Adrenal gland (tissue), 12 donors: Measurements from ENCODE around the gene LRRIQ1. TPM values are rescaled to one million over a fixed set of nuclear protein-coding genes. Genes with fewer than 3 reads are reported as not detected.

Experiments
- DNase-seq, 7 donors: peaks; one replicate each; pipeline ENCODE4 v3.0.0-alpha.2; 2019 to 2020
- H3K27ac ChIP-seq, 5 donors: fragments of 200-600 bp; sonication (generic) in 4 of 5; 1 replicate in 3 of 5; 2 replicates in 2 of 5; pipeline versions ENCODE4 v1.5.1 to v1.8.0; 2016 to 2020; ENCODE audit warnings: mild to moderate bottlenecking in 1 of 5
- H3K27me3 ChIP-seq: fragments of 200-600 bp; 2 replicates; pipeline ENCODE4 v1.8.0; 2021
- H3K36me3 ChIP-seq, 2 donors: fragments of 200-600 bp; replicated peaks in 1 of 2; 1 replicate in 1 of 2; 2 replicates in 1 of 2; pipeline versions ENCODE4 v1.5.1 to v1.8.0; 2018 to 2022
- H3K4me1 ChIP-seq, 2 donors: fragments of 200-600 bp; replicated peaks in 1 of 2; 1 replicate in 1 of 2; 2 replicates in 1 of 2; pipeline versions ENCODE4 v1.5.1 to v1.8.0; 2018 to 2021
- H3K4me3 ChIP-seq, 4 donors: fragments of 200-600 bp; sonication (generic) in 3 of 4; one replicate each; pipeline ENCODE4 v1.5.1; 2016 to 2018
- H3K9me3 ChIP-seq, 3 donors: fragments of 200-600 bp; sonication (generic) in 1 of 3; replicated peaks in 1 of 3; 1 replicate in 2 of 3; 2 replicates in 1 of 3; pipeline versions ENCODE4 v1.5.1 to v1.8.0; 2016 to 2021
- POLR2A ChIP-seq, 2 donors: fragments of 450-650 bp; IDR thresholded peaks; one replicate each; pipeline ENCODE4 v1.6.1; 2017; ENCODE audit warnings: antibody characterized with exemption in 2 of 2, mild to moderate bottlenecking in 2 of 2, moderate library complexity in 1 of 2
- WGBS, 4 donors: extraction: QIAGEN DNeasy Blood & Tissue Kit in 2 of 4; methylation state at CpG; one replicate each; pipeline versions ENCODE4 v1.1.5 to v1.1.7; 2013 to 2017; 5-methylcytosine and 5-hydroxymethylcytosine counted together
- intact Hi-C, 2 donors: fragments of 100-400 bp; cut with DNase I; formaldehyde crosslinking; loops; one replicate each; pipeline versions ENCODE4 v1.14.1 to v1.15.0; 2022 to 2023
- polyA plus RNA-seq, 3 donors: library from polyadenylated mRNA; stranded (reverse); fragments of 200-250 nt in 2 of 3; fragments of 350-450 nt in 1 of 3; fragmentation: Illumina TruSeq in 1 of 3; extraction: RNeasy Lipid Tissue Mini Kit (QIAGEN cat#74804) in 1 of 3; gene quantifications; one replicate each; pipeline ENCODE4 v1.2.3, GENCODE V29; 2013 to 2014
- total RNA-seq, 9 donors: library from RNA; depleted of rRNA in 4 of 9; stranded (reverse); fragments of >200 nt in 4 of 9; fragments of 120-200 nt in 1 of 9; fragmentation: NEBNext Ultra II Directional in 1 of 9; extraction: Animal tissue kit (Norgen Biotek cat#: 25700) in 1 of 9; gene quantifications; one replicate each; pipeline versions ENCODE4 v1.1.0 to v1.2.4, GENCODE V29; 2013 to 2023
- TF ChIP-seq, protein P1 (sequence below), 6 experiments: fragments of 450-650 bp in 4 of 6; fragments of 200-600 bp in 2 of 6; sonication (generic) in 1 of 6; IDR thresholded peaks; 1 replicate in 5 of 6; 2 replicates in 1 of 6; pipeline versions ENCODE4 v1.5.1 to v1.8.0; 2016 to 2021; ENCODE audit warnings: antibody characterized with exemption in 6 of 6, mild to moderate bottlenecking in 2 of 6, moderate library complexity in 1 of 6
- donor health status: healthy with polysubstance abuse.
- donor health status: Bipolar disorder and iron deficiency.
- donor health status: DM: yes; HTN: yes; CAD: no.
- donor health status: DM: no; HTN: no; CAD: no.
- donor health status: DM: no; HTN: no; CAD: no.
- donor health status: DM: yes; HTN: yes; CAD: no.

Gene LRRIQ1
- total and polyA plus RNA-seq, 12 donors, result 0.09 to 0.56 (median 0.34) TPM; not detected in 3

DNA sequence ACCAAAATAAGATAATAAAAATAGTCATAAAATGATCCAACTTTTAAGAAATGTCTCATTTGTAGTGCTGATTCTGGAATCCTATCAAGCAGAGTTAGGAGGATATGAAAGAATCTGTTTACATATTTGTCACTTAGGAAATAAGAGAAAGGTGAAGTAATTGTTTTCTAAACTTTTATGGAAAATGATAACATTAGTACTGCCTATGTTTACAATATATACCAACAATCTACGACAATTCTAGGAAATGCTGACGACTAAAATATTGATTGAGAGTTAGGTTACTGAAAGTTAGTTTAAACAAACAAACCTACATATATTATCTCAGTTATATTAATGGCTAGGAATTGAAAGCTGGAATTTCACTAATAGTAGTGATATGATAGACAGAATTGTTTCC is 18.1 kb upstream of the LRRIQ1 start:
- TF ChIP-seq POLR2A (IDR thresholded peaks at IDR 0.05), result no peak
- TF ChIP-seq, protein P1, sequence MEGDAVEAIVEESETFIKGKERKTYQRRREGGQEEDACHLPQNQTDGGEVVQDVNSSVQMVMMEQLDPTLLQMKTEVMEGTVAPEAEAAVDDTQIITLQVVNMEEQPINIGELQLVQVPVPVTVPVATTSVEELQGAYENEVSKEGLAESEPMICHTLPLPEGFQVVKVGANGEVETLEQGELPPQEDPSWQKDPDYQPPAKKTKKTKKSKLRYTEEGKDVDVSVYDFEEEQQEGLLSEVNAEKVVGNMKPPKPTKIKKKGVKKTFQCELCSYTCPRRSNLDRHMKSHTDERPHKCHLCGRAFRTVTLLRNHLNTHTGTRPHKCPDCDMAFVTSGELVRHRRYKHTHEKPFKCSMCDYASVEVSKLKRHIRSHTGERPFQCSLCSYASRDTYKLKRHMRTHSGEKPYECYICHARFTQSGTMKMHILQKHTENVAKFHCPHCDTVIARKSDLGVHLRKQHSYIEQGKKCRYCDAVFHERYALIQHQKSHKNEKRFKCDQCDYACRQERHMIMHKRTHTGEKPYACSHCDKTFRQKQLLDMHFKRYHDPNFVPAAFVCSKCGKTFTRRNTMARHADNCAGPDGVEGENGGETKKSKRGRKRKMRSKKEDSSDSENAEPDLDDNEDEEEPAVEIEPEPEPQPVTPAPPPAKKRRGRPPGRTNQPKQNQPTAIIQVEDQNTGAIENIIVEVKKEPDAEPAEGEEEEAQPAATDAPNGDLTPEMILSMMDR (IDR thresholded peaks at IDR 0.05), result no peak
- no peaks in the 10 kb centered on the region for H3K4me1 ChIP-seq
- DNase-seq, result no peak
- H3K9me3 ChIP-seq, result no peaks in the 10 kb centered on the region
- H3K36me3 ChIP-seq, result no peaks in the 10 kb centered on the region
- H3K27ac ChIP-seq, result no peak overlapping the region
- H3K4me3 ChIP-seq, result no peak overlapping the region
- H3K27me3 ChIP-seq, result no peaks in the 10 kb centered on the region
- WGBS, 4 donors, result 47 to 72% (median 61%) methylated on average over 2 of the region's 2 CpGs
- intact Hi-C loops, result no loop called here

DNA sequence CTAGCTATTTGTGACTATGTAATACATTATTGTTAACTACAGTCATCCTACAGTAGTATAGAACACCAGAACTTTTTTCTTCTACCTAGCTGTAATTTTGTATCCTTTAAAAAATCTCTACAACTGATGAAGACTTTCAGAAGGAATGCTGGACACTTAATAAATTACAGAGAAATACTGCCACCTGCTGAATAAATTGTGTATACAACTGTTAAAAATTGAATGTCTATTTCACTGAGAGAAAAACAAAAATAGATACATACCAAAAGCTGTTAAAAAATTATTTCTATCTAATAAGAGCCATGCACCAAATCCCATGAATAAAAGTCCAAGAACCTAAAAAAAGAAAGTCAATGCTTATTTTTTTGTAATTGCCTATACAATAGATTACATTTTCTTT is 6.7 kb upstream of the LRRIQ1 start:
- H3K4me3 ChIP-seq, result no peak overlapping the region
- intact Hi-C loops, result loop anchor here (2.0 to 5.0 kb wide), 2 partner anchors 155 to 157 kb away; no protein-coding TSS in a partner anchor
- no peak for TF ChIP-seq POLR2A (IDR thresholded peaks at IDR 0.05)
- TF ChIP-seq, protein P1 (IDR thresholded peaks at IDR 0.05), result peak; percentile 37 to 63 (median 58)
- no peaks in the 10 kb centered on the region for H3K36me3 ChIP-seq
- no peaks in the 10 kb centered on the region for H3K4me1 ChIP-seq
- H3K27me3 ChIP-seq, result peaks cover 4% of the 10 kb centered on the region
- no peak for DNase-seq
- H3K27ac ChIP-seq, result no peak overlapping the region
- no peaks in the 10 kb centered on the region for H3K9me3 ChIP-seq

DNA sequence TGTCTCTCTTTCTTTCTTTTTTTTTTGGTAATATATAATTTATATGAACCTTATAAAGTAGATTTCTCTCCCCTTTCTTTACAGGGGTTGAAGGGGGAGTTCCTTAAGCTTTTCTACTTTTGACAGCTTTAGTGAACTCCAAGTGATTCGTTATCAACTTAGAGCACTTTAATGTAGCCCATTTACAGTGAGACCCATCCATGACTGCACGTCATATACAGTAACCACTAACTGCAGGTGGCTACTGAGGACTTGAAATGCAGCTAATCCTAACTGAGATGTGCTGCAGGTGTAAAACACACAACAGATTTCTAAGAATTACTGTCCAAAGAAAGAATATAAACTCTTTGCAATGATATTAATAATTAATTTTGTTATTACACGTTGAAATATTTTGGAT is 582 bp downstream of the LRRIQ1 start:
- H3K9me3 ChIP-seq, result no peaks in the 10 kb centered on the region
- peaks cover 5% of the 10 kb centered on the region for H3K27me3 ChIP-seq
- intact Hi-C loops, result no loop called here
- no peak overlapping the region for H3K27ac ChIP-seq
- no peaks in the 10 kb centered on the region for H3K4me1 ChIP-seq
- H3K36me3 ChIP-seq, result no peaks in the 10 kb centered on the region
- WGBS, 4 donors, result 10 to 21% (median 18%) methylated on average over 3 of the region's 3 CpGs
- H3K4me3 ChIP-seq, result peak overlapping the region in 1 of 4 donors; percentile 41
- no peak for TF ChIP-seq POLR2A (IDR thresholded peaks at IDR 0.05)
- TF ChIP-seq, protein P1 (IDR thresholded peaks at IDR 0.05), result no peak
- DNase-seq, result no peak

DNA sequence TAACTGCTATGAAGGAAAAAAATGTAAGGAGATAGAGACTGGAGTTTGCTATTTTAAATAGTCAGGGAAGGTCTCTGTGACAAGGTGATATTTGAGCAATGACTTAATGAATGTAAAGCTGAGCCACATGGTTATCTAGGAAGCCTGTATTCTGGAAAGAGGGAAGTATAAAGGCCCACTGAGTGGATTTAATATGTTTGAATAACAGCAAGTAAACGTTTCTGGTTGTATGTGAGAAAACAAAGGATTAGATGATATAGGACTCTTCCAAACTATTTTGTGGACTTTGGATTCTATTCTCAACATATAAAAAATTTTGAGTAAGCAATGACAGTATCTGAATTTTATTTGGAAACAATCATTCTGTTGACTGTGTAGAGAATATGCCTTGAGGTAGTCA is 5.2 kb downstream of the LRRIQ1 start:
- no peak for DNase-seq
- Histone ChIP-seq H3K4me1 (no peaks in the 10 kb centered on the region), H3K9me3 (no peaks in the 10 kb centered on the region), H3K27ac (no peak overlapping the region), H3K4me3 (no peak overlapping the region), H3K27me3 (peaks cover 3% of the 10 kb centered on the region), H3K36me3 (no peaks in the 10 kb centered on the region)
- intact Hi-C loops, result no loop called here
- 26 to 44% (median 36%) methylated on average over 1 of the region's 1 CpG for WGBS, 4 donors
- TF ChIP-seq, protein P1 (IDR thresholded peaks at IDR 0.05), result no peak
- no peak for TF ChIP-seq POLR2A (IDR thresholded peaks at IDR 0.05)
